Activated CD4-positive, alpha-beta T cell treated with anti-CD3 and anti-CD28 coated beads for 1 hour (primary cell): ENCODE measurements around the gene RIPOR2.
A peak's percentile ranks its signal among the peaks of the same experiment; 100 is the strongest.
"Not testable (repeated sequence)": the region's sequence is repeated elsewhere in the genome, so short reads cannot be mapped to it uniquely, and the experiment has no call there.

ENCODE experiments used
- DNase-seq: peaks from one replicate; pipeline ENCODE4 v3.0.0-alpha.2; 2020

The RIPOR2 gene

GRCh38 chr6:24797596-24798216, 138.1 kb downstream of the RIPOR2 start:
- DNase-seq, result no peak

GRCh38 chr6:24796616-24797290, 139.0 kb downstream of the RIPOR2 start:
- no peak for DNase-seq

- DNase-seq, result no peak
Observed at GRCh38 chr6:24795106-24795505, 140.7 kb downstream of the RIPOR2 start.

- DNase-seq, result no peak
Observed at GRCh38 chr6:24788031-24788665, 147.6 kb downstream of the RIPOR2 start.

GRCh38 chr6:24780206-24780605, 155.6 kb downstream of the RIPOR2 start:
- no peak for DNase-seq

- no peak for DNase-seq
Observed at GRCh38 chr6:24779416-24780016, 156.2 kb downstream of the RIPOR2 start.

GRCh38 chr6:24778878-24779277, 156.9 kb downstream of the RIPOR2 start:
- DNase-seq, result no peak

GRCh38 chr6:24778121-24778520, 157.6 kb downstream of the RIPOR2 start:
- no peak for DNase-seq

- no peak for DNase-seq
Observed at GRCh38 chr6:24777227-24777626, 158.5 kb downstream of the RIPOR2 start.

- DNase-seq, result no peak
Observed at GRCh38 chr6:24775520-24776058, 160.2 kb downstream of the RIPOR2 start.

- DNase-seq, result peak; percentile 94
Observed at GRCh38 chr6:24774696-24775519, 160.9 kb downstream of the RIPOR2 start, which contains the start of gene GMNN. GMNN (plus strand) TSS chr6:24774937; CDS start chr6:24777247, 2,310 bp downstream.

- DNase-seq, result no peak
Observed at GRCh38 chr6:24768361-24768760, 167.4 kb downstream of the RIPOR2 start.

GRCh38 chr6:24766680-24767462, 168.9 kb downstream of the RIPOR2 start:
- DNase-seq, result no peak

- DNase-seq, result not testable (repeated sequence)
Observed at GRCh38 chr6:24765968-24766367, 169.8 kb downstream of the RIPOR2 start.

GRCh38 chr6:24764833-24765828, 170.6 kb downstream of the RIPOR2 start:
- not testable (repeated sequence) for DNase-seq

GRCh38 chr6:24763578-24763977, 172.2 kb downstream of the RIPOR2 start:
- no peak for DNase-seq

- no peak for DNase-seq
Observed at GRCh38 chr6:24761851-24762250, 173.9 kb downstream of the RIPOR2 start.

GRCh38 chr6:24761193-24761835, 174.4 kb downstream of the RIPOR2 start:
- no peak for DNase-seq

GRCh38 chr6:24760210-24760609, 175.6 kb downstream of the RIPOR2 start:
- DNase-seq, result no peak

- DNase-seq, result no peak
Observed at GRCh38 chr6:24759718-24760117, 176.0 kb downstream of the RIPOR2 start.
